Activated CD4-positive, alpha-beta T cell treated with anti-CD3 and anti-CD28 coated beads, Interleukin-2, amount 10 ng/mL, durations not matched to agents 24 days and 14 days (primary cell): Measurements from ENCODE around the gene VPS18. TPM values are rescaled to one million over a fixed set of nuclear protein-coding genes. Genes with fewer than 3 reads are reported as not detected.

Source experiments
- DNase-seq: peaks from one replicate; pipeline ENCODE4 v3.0.0; 2022
- H3K27ac Mint-ChIP-seq: one replicate; pipeline ENCODE4 v1.8.0; 2022; ENCODE audit warnings: mild to moderate bottlenecking, mixed read lengths
- H3K27me3 Mint-ChIP-seq: one replicate; pipeline ENCODE4 v1.8.0; 2022; ENCODE audit warnings: mixed read lengths
- H3K36me3 Mint-ChIP-seq: one replicate; pipeline ENCODE4 v1.8.0; 2022; ENCODE audit warnings: low read depth, mild to moderate bottlenecking, mixed read lengths
- H3K4me1 Mint-ChIP-seq: one replicate; pipeline ENCODE4 v1.8.0; 2021; ENCODE audit warnings: mixed read lengths
- H3K4me3 Mint-ChIP-seq: one replicate; pipeline ENCODE4 v1.8.0; 2022; ENCODE audit warnings: mild to moderate bottlenecking, moderate library complexity, mixed read lengths
- H3K9me3 Mint-ChIP-seq: one replicate; pipeline ENCODE4 v1.8.0; 2021; ENCODE audit warnings: mixed read lengths
- intact Hi-C: fragments of 100-400 bp; cut with micrococcal nuclease; formaldehyde crosslinking; loops from one replicate; pipeline ENCODE4 v1.15.1; 2023
- total RNA-seq: library from RNA; stranded (reverse); gene quantifications from 2 replicates; pipeline ENCODE4 v1.2.3, GENCODE V29; 2022

The VPS18 gene
- total RNA-seq, 1 donor from 2014 or later: 11.2 TPM

- Mint-ChIP-seq H3K4me1 (peaks cover 33% of the 10 kb centered on the region), H3K9me3 (no peaks in the 10 kb centered on the region), H3K4me3 (peak overlapping the region; percentile 63), H3K27ac (peak overlapping the region; percentile 54), H3K36me3 (peaks cover 2% of the 10 kb centered on the region), H3K27me3 (peaks cover 70% of the 10 kb centered on the region)
- intact Hi-C loops: no loop called here
- DNase-seq: no peak
These were observed 32.6 kb downstream of the VPS18 start for GRCh38 chr15:40926659-40927494.

GRCh38 chr15:40927495-40927872 is 33.2 kb downstream of the VPS18 start:
- DNase-seq: no peak
- Mint-ChIP-seq H3K27ac (peak overlapping the region; percentile 54), H3K4me1 (peaks cover 37% of the 10 kb centered on the region), H3K27me3 (peaks cover 76% of the 10 kb centered on the region), H3K4me3 (peak overlapping the region; percentile 63), H3K36me3 (peaks cover 2% of the 10 kb centered on the region), H3K9me3 (no peaks in the 10 kb centered on the region)
- intact Hi-C loops: no loop called here

- H3K4me1 Mint-ChIP-seq: peaks cover 37% of the 10 kb centered on the region
- peaks cover 73% of the 10 kb centered on the region for H3K27me3 Mint-ChIP-seq
- H3K27ac Mint-ChIP-seq: no peak overlapping the region
- H3K4me3 Mint-ChIP-seq: peak overlapping the region; percentile 80
- intact Hi-C loops: loop anchor here (1.0 kb wide), 1 partner anchor 24 kb away; no protein-coding TSS in a partner anchor
- H3K36me3 Mint-ChIP-seq: peaks cover 2% of the 10 kb centered on the region
- H3K9me3 Mint-ChIP-seq: no peaks in the 10 kb centered on the region
- peak; percentile 78 for DNase-seq
These were observed 33.9 kb downstream of the VPS18 start for GRCh38 chr15:40927873-40928806.

- Mint-ChIP-seq H3K27ac (no peak within 1 kb of the TSS), H3K4me3 (peak within 1 kb of the TSS; percentile 80), H3K27me3 (peaks cover 73% of the 10 kb centered on the region), H3K9me3 (no peaks in the 10 kb centered on the region), H3K4me1 (peaks cover 39% of the 10 kb centered on the region), H3K36me3 (peaks cover 2% of the 10 kb centered on the region)
- intact Hi-C loops: loop anchor here (1.0 kb wide), 1 partner anchor 25 kb away; no protein-coding TSS in a partner anchor
- DNase-seq: peak; percentile 82
These were observed 34.8 kb downstream of the VPS18 start, which contains the start of gene DLL4 for GRCh38 chr15:40928821-40929659. Gene DLL4, plus strand, starts transcription at chr15:40929340. Its CDS starts 329 bp downstream, at chr15:40929669.

- peaks cover 39% of the 10 kb centered on the region for H3K4me1 Mint-ChIP-seq
- peak overlapping the region; percentile 80 for H3K4me3 Mint-ChIP-seq
- H3K9me3 Mint-ChIP-seq: no peaks in the 10 kb centered on the region
- H3K27me3 Mint-ChIP-seq: peaks cover 68% of the 10 kb centered on the region
- no peak for DNase-seq
- H3K36me3 Mint-ChIP-seq: peaks cover 2% of the 10 kb centered on the region
- no peak overlapping the region for H3K27ac Mint-ChIP-seq
- intact Hi-C loops: no loop called here
These were observed 35.6 kb downstream of the VPS18 start for GRCh38 chr15:40929660-40930429.

GRCh38 chr15:40930430-40931299 is 36.4 kb downstream of the VPS18 start:
- peaks cover 35% of the 10 kb centered on the region for H3K4me1 Mint-ChIP-seq
- peaks cover 60% of the 10 kb centered on the region for H3K27me3 Mint-ChIP-seq
- H3K9me3 Mint-ChIP-seq: no peaks in the 10 kb centered on the region
- DNase-seq: peak; percentile 84
- intact Hi-C loops: no loop called here
- no peak overlapping the region for H3K27ac Mint-ChIP-seq
- H3K4me3 Mint-ChIP-seq: peak overlapping the region; percentile 80
- H3K36me3 Mint-ChIP-seq: peaks cover 2% of the 10 kb centered on the region

GRCh38 chr15:40931300-40932142 is 37.3 kb downstream of the VPS18 start:
- H3K27ac Mint-ChIP-seq: no peak overlapping the region
- H3K9me3 Mint-ChIP-seq: no peaks in the 10 kb centered on the region
- no peak for DNase-seq
- H3K4me3 Mint-ChIP-seq: peak overlapping the region; percentile 80
- intact Hi-C loops: no loop called here
- H3K4me1 Mint-ChIP-seq: peaks cover 34% of the 10 kb centered on the region
- H3K36me3 Mint-ChIP-seq: peaks cover 2% of the 10 kb centered on the region
- peaks cover 54% of the 10 kb centered on the region for H3K27me3 Mint-ChIP-seq

- Mint-ChIP-seq H3K36me3 (peaks cover 2% of the 10 kb centered on the region), H3K27ac (no peak overlapping the region), H3K4me1 (peaks cover 29% of the 10 kb centered on the region), H3K27me3 (peaks cover 47% of the 10 kb centered on the region), H3K4me3 (no peak overlapping the region), H3K9me3 (no peaks in the 10 kb centered on the region)
- intact Hi-C loops: no loop called here
- DNase-seq: no peak
These were observed 37.9 kb downstream of the VPS18 start for GRCh38 chr15:40932156-40932555.

- DNase-seq: no peak
- intact Hi-C loops: no loop called here
- Mint-ChIP-seq H3K4me3 (no peak overlapping the region), H3K36me3 (peaks cover 2% of the 10 kb centered on the region), H3K9me3 (no peaks in the 10 kb centered on the region), H3K4me1 (peaks cover 28% of the 10 kb centered on the region), H3K27me3 (peaks cover 45% of the 10 kb centered on the region), H3K27ac (no peak overlapping the region)
These were observed 38.6 kb downstream of the VPS18 start for GRCh38 chr15:40932649-40933516.

GRCh38 chr15:40933517-40933902 is 39.3 kb downstream of the VPS18 start:
- intact Hi-C loops: no loop called here
- H3K4me3 Mint-ChIP-seq: no peak overlapping the region
- peaks cover 27% of the 10 kb centered on the region for H3K4me1 Mint-ChIP-seq
- no peaks in the 10 kb centered on the region for H3K9me3 Mint-ChIP-seq
- peaks cover 2% of the 10 kb centered on the region for H3K36me3 Mint-ChIP-seq
- no peak overlapping the region for H3K27ac Mint-ChIP-seq
- peaks cover 43% of the 10 kb centered on the region for H3K27me3 Mint-ChIP-seq
- DNase-seq: no peak

- Mint-ChIP-seq H3K27ac (no peak overlapping the region), H3K4me3 (no peak overlapping the region), H3K4me1 (peaks cover 23% of the 10 kb centered on the region), H3K36me3 (peaks cover 2% of the 10 kb centered on the region), H3K9me3 (no peaks in the 10 kb centered on the region), H3K27me3 (peaks cover 35% of the 10 kb centered on the region)
- no peak for DNase-seq
- intact Hi-C loops: no loop called here
These were observed 40.2 kb downstream of the VPS18 start for GRCh38 chr15:40934457-40934856.
